ENCODE measurements around the gene IL15. TPM values are rescaled to one million over a fixed set of nuclear protein-coding genes. Genes with fewer than 3 reads are reported as not detected.

Gene IL15
- total and polyA plus RNA-seq, 2 of the 8 experiments (the other 6 are each of a cell fraction or from before 2014, with no cell fraction given) = 0.30 to 0.61 TPM

DNA sequence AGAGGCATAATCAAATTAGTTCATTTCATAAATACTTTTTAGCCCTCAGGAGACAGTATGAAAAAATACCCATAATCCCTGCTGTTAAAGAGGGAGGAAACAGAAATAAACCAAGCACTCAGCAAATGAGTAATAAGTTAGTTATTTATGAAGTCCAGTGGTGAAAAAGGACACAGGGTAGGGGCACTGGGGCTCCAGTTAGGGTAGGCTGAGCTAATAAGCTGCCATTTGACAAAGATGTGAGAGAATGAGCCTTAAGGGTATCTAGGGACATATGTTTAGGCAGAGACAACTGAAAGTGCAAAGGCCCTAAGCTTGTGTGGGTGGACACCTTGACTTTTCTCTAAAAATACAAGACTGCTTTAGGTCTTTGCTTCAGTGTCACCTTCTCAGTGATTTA, 94.4 kb downstream of the IL15 start (continued):
- no peak for TF ChIP-seq SP4 (IDR thresholded peaks at IDR 0.05; ENCODE audit: low read length)
- no peak for TF ChIP-seq SP2 (IDR thresholded peaks at IDR 0.05; ENCODE audit: low read length)
- TF ChIP-seq, protein P1, sequence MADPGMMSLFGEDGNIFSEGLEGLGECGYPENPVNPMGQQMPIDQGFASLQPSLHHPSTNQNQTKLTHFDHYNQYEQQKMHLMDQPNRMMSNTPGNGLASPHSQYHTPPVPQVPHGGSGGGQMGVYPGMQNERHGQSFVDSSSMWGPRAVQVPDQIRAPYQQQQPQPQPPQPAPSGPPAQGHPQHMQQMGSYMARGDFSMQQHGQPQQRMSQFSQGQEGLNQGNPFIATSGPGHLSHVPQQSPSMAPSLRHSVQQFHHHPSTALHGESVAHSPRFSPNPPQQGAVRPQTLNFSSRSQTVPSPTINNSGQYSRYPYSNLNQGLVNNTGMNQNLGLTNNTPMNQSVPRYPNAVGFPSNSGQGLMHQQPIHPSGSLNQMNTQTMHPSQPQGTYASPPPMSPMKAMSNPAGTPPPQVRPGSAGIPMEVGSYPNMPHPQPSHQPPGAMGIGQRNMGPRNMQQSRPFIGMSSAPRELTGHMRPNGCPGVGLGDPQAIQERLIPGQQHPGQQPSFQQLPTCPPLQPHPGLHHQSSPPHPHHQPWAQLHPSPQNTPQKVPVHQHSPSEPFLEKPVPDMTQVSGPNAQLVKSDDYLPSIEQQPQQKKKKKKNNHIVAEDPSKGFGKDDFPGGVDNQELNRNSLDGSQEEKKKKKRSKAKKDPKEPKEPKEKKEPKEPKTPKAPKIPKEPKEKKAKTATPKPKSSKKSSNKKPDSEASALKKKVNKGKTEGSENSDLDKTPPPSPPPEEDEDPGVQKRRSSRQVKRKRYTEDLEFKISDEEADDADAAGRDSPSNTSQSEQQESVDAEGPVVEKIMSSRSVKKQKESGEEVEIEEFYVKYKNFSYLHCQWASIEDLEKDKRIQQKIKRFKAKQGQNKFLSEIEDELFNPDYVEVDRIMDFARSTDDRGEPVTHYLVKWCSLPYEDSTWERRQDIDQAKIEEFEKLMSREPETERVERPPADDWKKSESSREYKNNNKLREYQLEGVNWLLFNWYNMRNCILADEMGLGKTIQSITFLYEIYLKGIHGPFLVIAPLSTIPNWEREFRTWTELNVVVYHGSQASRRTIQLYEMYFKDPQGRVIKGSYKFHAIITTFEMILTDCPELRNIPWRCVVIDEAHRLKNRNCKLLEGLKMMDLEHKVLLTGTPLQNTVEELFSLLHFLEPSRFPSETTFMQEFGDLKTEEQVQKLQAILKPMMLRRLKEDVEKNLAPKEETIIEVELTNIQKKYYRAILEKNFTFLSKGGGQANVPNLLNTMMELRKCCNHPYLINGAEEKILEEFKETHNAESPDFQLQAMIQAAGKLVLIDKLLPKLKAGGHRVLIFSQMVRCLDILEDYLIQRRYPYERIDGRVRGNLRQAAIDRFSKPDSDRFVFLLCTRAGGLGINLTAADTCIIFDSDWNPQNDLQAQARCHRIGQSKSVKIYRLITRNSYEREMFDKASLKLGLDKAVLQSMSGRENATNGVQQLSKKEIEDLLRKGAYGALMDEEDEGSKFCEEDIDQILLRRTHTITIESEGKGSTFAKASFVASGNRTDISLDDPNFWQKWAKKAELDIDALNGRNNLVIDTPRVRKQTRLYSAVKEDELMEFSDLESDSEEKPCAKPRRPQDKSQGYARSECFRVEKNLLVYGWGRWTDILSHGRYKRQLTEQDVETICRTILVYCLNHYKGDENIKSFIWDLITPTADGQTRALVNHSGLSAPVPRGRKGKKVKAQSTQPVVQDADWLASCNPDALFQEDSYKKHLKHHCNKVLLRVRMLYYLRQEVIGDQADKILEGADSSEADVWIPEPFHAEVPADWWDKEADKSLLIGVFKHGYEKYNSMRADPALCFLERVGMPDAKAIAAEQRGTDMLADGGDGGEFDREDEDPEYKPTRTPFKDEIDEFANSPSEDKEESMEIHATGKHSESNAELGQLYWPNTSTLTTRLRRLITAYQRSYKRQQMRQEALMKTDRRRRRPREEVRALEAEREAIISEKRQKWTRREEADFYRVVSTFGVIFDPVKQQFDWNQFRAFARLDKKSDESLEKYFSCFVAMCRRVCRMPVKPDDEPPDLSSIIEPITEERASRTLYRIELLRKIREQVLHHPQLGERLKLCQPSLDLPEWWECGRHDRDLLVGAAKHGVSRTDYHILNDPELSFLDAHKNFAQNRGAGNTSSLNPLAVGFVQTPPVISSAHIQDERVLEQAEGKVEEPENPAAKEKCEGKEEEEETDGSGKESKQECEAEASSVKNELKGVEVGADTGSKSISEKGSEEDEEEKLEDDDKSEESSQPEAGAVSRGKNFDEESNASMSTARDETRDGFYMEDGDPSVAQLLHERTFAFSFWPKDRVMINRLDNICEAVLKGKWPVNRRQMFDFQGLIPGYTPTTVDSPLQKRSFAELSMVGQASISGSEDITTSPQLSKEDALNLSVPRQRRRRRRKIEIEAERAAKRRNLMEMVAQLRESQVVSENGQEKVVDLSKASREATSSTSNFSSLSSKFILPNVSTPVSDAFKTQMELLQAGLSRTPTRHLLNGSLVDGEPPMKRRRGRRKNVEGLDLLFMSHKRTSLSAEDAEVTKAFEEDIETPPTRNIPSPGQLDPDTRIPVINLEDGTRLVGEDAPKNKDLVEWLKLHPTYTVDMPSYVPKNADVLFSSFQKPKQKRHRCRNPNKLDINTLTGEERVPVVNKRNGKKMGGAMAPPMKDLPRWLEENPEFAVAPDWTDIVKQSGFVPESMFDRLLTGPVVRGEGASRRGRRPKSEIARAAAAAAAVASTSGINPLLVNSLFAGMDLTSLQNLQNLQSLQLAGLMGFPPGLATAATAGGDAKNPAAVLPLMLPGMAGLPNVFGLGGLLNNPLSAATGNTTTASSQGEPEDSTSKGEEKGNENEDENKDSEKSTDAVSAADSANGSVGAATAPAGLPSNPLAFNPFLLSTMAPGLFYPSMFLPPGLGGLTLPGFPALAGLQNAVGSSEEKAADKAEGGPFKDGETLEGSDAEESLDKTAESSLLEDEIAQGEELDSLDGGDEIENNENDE (IDR thresholded peaks at IDR 0.05; ENCODE audit: insufficient replicate concordance, low read length) = no peak
- no peak for TF ChIP-seq BRCA1 (IDR thresholded peaks at IDR 0.05; ENCODE audit: low read depth, low read length)
- TF ChIP-seq RFX5 (IDR thresholded peaks at IDR 0.05; ENCODE audit: borderline replicate concordance, low read depth, low read length) = no peak
- no peak for TF ChIP-seq BACH1 (IDR thresholded peaks at IDR 0.05; ENCODE audit: low read length)

All from H1 (cell line).